ENCODE measurements around the gene HHLA2. TPM values are rescaled to one million over a fixed set of nuclear protein-coding genes. Genes with fewer than 3 reads are reported as not detected.

The HHLA2 gene
- polyA plus RNA-seq, 1 donor (not counting 4 experiments of a cell fraction or from before 2014, with no cell fraction given), result not detected

DNA sequence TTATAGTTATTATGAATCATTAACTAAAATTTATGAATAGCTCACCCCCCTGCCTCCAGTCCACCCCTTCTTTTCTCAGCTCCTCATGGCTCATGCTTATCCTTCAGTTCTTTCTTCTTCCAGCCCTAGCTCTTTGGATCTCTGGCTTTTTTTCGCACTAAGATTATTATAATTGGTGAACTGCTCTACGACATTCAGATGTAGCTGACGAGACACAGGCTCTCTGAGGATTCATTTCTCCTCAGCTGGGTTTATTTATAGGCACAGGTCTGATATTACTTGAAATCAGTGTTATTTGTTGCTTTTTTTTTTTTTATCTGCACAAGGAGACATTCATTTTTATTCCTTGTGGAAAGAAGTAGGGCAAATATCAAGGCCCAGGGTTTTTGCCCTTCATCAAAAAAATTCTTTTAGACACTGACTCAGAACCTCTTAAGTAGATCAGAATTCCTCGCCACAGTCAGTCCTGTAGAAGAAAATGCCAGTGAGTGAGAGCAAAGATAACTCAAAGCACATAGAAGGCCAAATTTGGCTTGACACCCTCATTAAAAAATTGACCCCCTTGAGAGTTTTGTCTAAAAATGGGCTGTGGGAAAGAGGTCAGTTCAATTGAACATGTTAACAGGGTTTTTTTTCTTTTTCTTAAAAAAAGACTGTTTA, 107.5 kb downstream of the HHLA2 start:
- H3K27me3 ChIP-seq (ENCODE audit: control insufficient read depth, extremely low read depth, insufficient read depth, low read length), result no peaks in the 10 kb centered on the region
- H3K79me2 ChIP-seq (ENCODE audit: control insufficient read depth, insufficient read depth, low read length), result no peaks in the 10 kb centered on the region
- TF ChIP-seq, protein P1, sequence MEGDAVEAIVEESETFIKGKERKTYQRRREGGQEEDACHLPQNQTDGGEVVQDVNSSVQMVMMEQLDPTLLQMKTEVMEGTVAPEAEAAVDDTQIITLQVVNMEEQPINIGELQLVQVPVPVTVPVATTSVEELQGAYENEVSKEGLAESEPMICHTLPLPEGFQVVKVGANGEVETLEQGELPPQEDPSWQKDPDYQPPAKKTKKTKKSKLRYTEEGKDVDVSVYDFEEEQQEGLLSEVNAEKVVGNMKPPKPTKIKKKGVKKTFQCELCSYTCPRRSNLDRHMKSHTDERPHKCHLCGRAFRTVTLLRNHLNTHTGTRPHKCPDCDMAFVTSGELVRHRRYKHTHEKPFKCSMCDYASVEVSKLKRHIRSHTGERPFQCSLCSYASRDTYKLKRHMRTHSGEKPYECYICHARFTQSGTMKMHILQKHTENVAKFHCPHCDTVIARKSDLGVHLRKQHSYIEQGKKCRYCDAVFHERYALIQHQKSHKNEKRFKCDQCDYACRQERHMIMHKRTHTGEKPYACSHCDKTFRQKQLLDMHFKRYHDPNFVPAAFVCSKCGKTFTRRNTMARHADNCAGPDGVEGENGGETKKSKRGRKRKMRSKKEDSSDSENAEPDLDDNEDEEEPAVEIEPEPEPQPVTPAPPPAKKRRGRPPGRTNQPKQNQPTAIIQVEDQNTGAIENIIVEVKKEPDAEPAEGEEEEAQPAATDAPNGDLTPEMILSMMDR (optimal IDR thresholded peaks at IDR 0.05 in 1 of 3, IDR thresholded peaks at IDR 0.05 in 1 of 3, conservative IDR thresholded peaks at IDR 0.05 in 1 of 3; ENCODE audit: extremely low read depth in 1 of 3, insufficient read depth in 2 of 3, low read length in 3 of 3), result no peak
- H3K9me3 ChIP-seq (ENCODE audit: control insufficient read depth, low read depth, low read length), result no peaks in the 10 kb centered on the region
- no peak overlapping the region for H3K9ac ChIP-seq (ENCODE audit: control insufficient read depth, extremely low read depth, insufficient read depth, low read length)
- H3K27ac ChIP-seq (ENCODE audit: control insufficient read depth, insufficient read depth, low read length), result no peak overlapping the region
- H2AFZ ChIP-seq (ENCODE audit: control insufficient read depth, low read length), result no peak overlapping the region
- no peaks in the 10 kb centered on the region for H4K20me1 ChIP-seq (ENCODE audit: control insufficient read depth, extremely low read depth, insufficient read depth, low read length)
- H3K36me3 ChIP-seq (ENCODE audit: control insufficient read depth in 2 of 2, extremely low read depth in 1 of 2, insufficient read depth in 2 of 2, low read length in 2 of 2), result no peaks in the 10 kb centered on the region
- dilution Hi-C loops (cut with MboI; ENCODE audit: extremely low pct_ligation_motif_present, low sequenced_read_pairs), result no loop called here
- H3K4me3 ChIP-seq (ENCODE audit: control insufficient read depth in 2 of 3, extremely low read depth in 1 of 3, insufficient read depth in 2 of 3, low read depth in 1 of 3, low read length in 3 of 3), result no peak overlapping the region
- FAIRE-seq (no peak), DNase-seq (ENCODE audit: low read depth, low spot score) (no peak)
- no peaks in the 10 kb centered on the region for H3K4me1 ChIP-seq (ENCODE audit: control insufficient read depth, extremely low read depth, insufficient read depth, low read length)
- no peak overlapping the region for H3K4me2 ChIP-seq (ENCODE audit: control insufficient read depth, extremely low read depth, insufficient read depth, low read depth, low read length)
- H3K9me1 ChIP-seq (ENCODE audit: control insufficient read depth, extremely low read depth, insufficient read depth, low read length), result no peaks in the 10 kb centered on the region

DNA sequence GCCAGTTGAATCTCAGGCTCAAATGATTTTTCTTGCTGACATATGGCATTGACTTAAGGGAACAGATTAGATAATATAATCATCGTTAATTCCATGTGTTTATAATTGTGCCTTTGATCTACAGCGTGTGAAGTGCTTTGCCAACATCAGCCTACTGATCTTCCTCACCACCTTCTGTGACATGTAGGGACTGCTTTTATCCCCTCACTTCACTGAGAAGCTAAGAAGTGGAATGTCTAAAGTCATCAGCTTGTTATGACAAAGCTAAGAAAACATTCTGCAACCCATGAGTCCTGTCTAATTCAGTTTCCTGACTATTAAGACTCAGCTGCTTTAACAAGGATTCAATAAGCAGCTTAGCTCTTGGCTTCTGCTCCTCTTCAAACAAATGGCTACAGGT, 108.0 kb downstream of the HHLA2 start:
- Histone ChIP-seq H3K9me1 (ENCODE audit: control insufficient read depth, extremely low read depth, insufficient read depth, low read length) (no peaks in the 10 kb centered on the region), H3K9me3 (ENCODE audit: control insufficient read depth, low read depth, low read length) (no peaks in the 10 kb centered on the region), H3K4me2 (ENCODE audit: control insufficient read depth, extremely low read depth, insufficient read depth, low read depth, low read length) (no peak overlapping the region), H4K20me1 (ENCODE audit: control insufficient read depth, extremely low read depth, insufficient read depth, low read length) (no peaks in the 10 kb centered on the region), H3K9ac (ENCODE audit: control insufficient read depth, extremely low read depth, insufficient read depth, low read length) (no peak overlapping the region), H3K36me3 (ENCODE audit: control insufficient read depth in 2 of 2, extremely low read depth in 1 of 2, insufficient read depth in 2 of 2, low read length in 2 of 2) (no peaks in the 10 kb centered on the region), H3K4me3 (ENCODE audit: control insufficient read depth in 2 of 3, extremely low read depth in 1 of 3, insufficient read depth in 2 of 3, low read depth in 1 of 3, low read length in 3 of 3) (no peak overlapping the region), H3K79me2 (ENCODE audit: control insufficient read depth, insufficient read depth, low read length) (no peaks in the 10 kb centered on the region), H3K27ac (ENCODE audit: control insufficient read depth, insufficient read depth, low read length) (no peak overlapping the region), H3K4me1 (ENCODE audit: control insufficient read depth, extremely low read depth, insufficient read depth, low read length) (peaks cover 1% of the 10 kb centered on the region), H2AFZ (ENCODE audit: control insufficient read depth, low read length) (no peak overlapping the region), H3K27me3 (ENCODE audit: control insufficient read depth, extremely low read depth, insufficient read depth, low read length) (no peaks in the 10 kb centered on the region)
- no peak for TF ChIP-seq EZH2 (IDR thresholded peaks at IDR 0.05; ENCODE audit: low read length)
- TF ChIP-seq, protein P1 (optimal IDR thresholded peaks at IDR 0.05 in 1 of 3, IDR thresholded peaks at IDR 0.05 in 1 of 3, conservative IDR thresholded peaks at IDR 0.05 in 1 of 3; ENCODE audit: extremely low read depth in 1 of 3, insufficient read depth in 2 of 3, low read length in 3 of 3), result no peak
- FAIRE-seq (no peak), DNase-seq (ENCODE audit: low read depth, low spot score) (no peak)
- dilution Hi-C loops (cut with MboI; ENCODE audit: extremely low pct_ligation_motif_present, low sequenced_read_pairs), result no loop called here

All from keratinocyte (primary cell).